Measurements from ENCODE around the gene MED27.

- TF ChIP-seq MYC (IDR thresholded peaks at IDR 0.05; ENCODE audit: low read depth, low read length) (no peak), POLR2A (IDR thresholded peaks at IDR 0.05; ENCODE audit: extremely low read depth, insufficient read length) (no peak)
Measured at GRCh38 chr9:131965841-131966240, 113.8 kb downstream of the MED27 start.
